ENCODE data around the gene CASTOR1. TPM values are rescaled to one million over a fixed set of nuclear protein-coding genes. Genes with fewer than 3 reads are reported as not detected.
A peak's percentile ranks its signal among the peaks of the same experiment; 100 is the strongest.

CASTOR1 gene
- total RNA-seq, 1 donor, result 5.8 TPM

DNA sequence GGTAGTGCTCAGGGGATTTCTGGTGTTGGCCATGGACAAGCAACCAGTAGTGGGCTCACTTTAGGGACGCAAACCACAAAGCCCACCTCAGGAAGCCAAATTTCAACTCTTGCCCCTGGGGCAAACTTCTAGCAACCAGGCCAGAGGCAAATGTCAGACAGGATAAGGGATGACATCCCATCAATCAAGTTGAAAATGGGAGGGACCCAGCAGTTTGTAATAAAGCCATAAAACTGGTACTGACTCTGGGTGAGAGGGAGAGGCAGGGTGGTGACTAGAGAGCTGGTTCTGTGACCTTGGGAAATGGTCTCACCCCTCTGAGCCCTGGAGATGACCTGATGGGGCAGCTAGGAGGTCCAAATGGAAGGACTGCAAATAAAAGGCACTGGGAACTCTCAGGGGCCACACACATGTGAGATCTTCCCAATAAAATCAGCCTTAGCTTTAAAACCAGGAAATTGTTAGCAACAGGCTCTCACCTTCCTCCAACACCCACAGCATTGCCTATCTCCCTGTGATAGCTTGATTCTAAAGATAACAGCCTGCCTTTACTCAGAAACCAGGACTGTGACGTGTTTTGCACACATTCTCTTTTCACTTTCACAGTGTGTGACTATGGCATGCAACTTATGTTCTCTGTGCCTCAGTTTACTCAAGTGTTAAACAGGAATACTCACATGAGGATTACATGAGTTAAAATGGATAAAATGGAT is 43.8 kb upstream of the CASTOR1 start:
- TF ChIP-seq, protein P1, sequence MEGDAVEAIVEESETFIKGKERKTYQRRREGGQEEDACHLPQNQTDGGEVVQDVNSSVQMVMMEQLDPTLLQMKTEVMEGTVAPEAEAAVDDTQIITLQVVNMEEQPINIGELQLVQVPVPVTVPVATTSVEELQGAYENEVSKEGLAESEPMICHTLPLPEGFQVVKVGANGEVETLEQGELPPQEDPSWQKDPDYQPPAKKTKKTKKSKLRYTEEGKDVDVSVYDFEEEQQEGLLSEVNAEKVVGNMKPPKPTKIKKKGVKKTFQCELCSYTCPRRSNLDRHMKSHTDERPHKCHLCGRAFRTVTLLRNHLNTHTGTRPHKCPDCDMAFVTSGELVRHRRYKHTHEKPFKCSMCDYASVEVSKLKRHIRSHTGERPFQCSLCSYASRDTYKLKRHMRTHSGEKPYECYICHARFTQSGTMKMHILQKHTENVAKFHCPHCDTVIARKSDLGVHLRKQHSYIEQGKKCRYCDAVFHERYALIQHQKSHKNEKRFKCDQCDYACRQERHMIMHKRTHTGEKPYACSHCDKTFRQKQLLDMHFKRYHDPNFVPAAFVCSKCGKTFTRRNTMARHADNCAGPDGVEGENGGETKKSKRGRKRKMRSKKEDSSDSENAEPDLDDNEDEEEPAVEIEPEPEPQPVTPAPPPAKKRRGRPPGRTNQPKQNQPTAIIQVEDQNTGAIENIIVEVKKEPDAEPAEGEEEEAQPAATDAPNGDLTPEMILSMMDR (IDR thresholded peaks at IDR 0.05; ENCODE audit: extremely low read depth, low read depth, low read length), result no peak
- no peak overlapping the region for H2AFZ ChIP-seq (ENCODE audit: low read length)
- H3K4me1 ChIP-seq (ENCODE audit: insufficient read depth, low read length), result no peaks in the 10 kb centered on the region
- H3K9me3 ChIP-seq (ENCODE audit: low read depth, low read length), result no peaks in the 10 kb centered on the region
- H3K4me3 ChIP-seq (ENCODE audit: insufficient read depth, low read length), result no peak overlapping the region
- H3K27me3 ChIP-seq (ENCODE audit: insufficient read depth, low read length), result no peaks in the 10 kb centered on the region
- H3K27ac ChIP-seq (ENCODE audit: low read depth, low read length), result no peak overlapping the region
- peaks cover 76% of the 10 kb centered on the region for H3K36me3 ChIP-seq (ENCODE audit: insufficient read depth, low read length)
- H3K4me2 ChIP-seq (ENCODE audit: insufficient read depth, low read length), result no peak overlapping the region
- peaks cover 8% of the 10 kb centered on the region for H4K20me1 ChIP-seq (ENCODE audit: insufficient read depth, low read length)
- no peak for DNase-seq (ENCODE audit: insufficient read length, low spot score, missing footprints)
- H3K79me2 ChIP-seq (ENCODE audit: insufficient read depth, low read length), result no peaks in the 10 kb centered on the region

DNA sequence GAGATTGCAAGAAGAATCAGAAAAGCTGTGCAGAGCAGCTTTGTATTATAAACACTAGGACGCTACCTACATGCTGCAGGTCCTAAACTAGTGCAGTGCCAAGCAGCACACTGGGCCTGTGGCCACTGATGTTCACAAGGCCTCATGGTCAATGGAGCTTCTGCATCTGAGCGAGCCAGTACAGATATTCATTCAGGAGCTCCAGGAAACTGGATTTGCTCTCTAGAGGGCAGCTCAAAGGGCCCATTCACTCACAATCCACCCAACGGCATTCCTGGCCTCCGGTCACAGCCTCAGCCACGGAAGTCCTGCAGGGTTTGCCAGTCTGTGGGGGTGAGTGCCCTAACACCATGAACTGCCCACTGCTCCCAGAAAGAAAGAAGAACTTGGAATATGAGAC is 43.2 kb upstream of the CASTOR1 start:
- Histone ChIP-seq H3K4me3 (ENCODE audit: insufficient read depth, low read length) (no peak overlapping the region), H3K27ac (ENCODE audit: low read depth, low read length) (no peak overlapping the region), H3K27me3 (ENCODE audit: insufficient read depth, low read length) (no peaks in the 10 kb centered on the region), H3K4me2 (ENCODE audit: insufficient read depth, low read length) (no peak overlapping the region), H3K79me2 (ENCODE audit: insufficient read depth, low read length) (no peaks in the 10 kb centered on the region), H3K9me3 (ENCODE audit: low read depth, low read length) (no peaks in the 10 kb centered on the region), H3K4me1 (ENCODE audit: insufficient read depth, low read length) (no peaks in the 10 kb centered on the region), H3K36me3 (ENCODE audit: insufficient read depth, low read length) (peaks cover 70% of the 10 kb centered on the region), H2AFZ (ENCODE audit: low read length) (no peak overlapping the region), H4K20me1 (ENCODE audit: insufficient read depth, low read length) (peaks cover 8% of the 10 kb centered on the region)
- no peak for DNase-seq (ENCODE audit: insufficient read length, low spot score, missing footprints)
- TF ChIP-seq, protein P1 (IDR thresholded peaks at IDR 0.05; ENCODE audit: extremely low read depth, low read depth, low read length), result no peak

DNA sequence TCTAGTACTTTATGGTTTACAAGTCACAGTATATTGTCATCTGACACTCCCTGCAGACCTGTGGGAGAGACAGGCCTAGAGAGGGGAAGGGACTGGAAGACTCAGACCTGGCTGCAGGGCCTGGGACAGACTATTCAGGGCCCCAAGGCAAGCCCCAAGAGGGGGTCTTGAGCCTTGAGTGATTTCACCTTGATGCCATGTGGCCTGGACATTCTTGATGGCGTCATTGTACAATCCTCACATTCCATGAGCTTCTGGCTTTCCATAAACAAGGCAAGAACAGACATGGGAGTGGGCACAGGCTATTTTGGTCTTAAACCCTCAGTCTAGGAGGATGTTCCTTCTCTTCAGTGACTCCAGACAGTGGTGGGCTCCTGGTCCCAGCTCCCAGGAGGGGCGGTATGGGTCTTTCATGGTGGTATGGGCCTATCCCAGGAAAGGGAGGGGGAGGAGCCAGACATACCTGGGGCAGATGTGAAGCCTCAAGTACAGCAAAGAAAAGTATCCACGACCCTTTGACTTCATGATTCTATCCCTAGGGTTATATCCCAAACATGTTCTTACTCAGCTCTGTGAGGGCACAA is 39.3 kb upstream of the CASTOR1 start:
- H3K4me2 ChIP-seq (ENCODE audit: insufficient read depth, low read length), result no peak overlapping the region
- no peaks in the 10 kb centered on the region for H3K9me3 ChIP-seq (ENCODE audit: low read depth, low read length)
- TF ChIP-seq, protein P1 (IDR thresholded peaks at IDR 0.05; ENCODE audit: extremely low read depth, low read depth, low read length), result no peak
- H3K36me3 ChIP-seq (ENCODE audit: insufficient read depth, low read length), result peaks cover 32% of the 10 kb centered on the region
- peak; percentile 27 for DNase-seq (ENCODE audit: insufficient read length, low spot score, missing footprints)
- no peak overlapping the region for H2AFZ ChIP-seq (ENCODE audit: low read length)
- H3K27ac ChIP-seq (ENCODE audit: low read depth, low read length), result no peak overlapping the region
- no peak overlapping the region for H3K4me3 ChIP-seq (ENCODE audit: insufficient read depth, low read length)
- H3K79me2 ChIP-seq (ENCODE audit: insufficient read depth, low read length), result peaks cover 26% of the 10 kb centered on the region
- no peaks in the 10 kb centered on the region for H3K27me3 ChIP-seq (ENCODE audit: insufficient read depth, low read length)
- peaks cover 12% of the 10 kb centered on the region for H4K20me1 ChIP-seq (ENCODE audit: insufficient read depth, low read length)
- H3K4me1 ChIP-seq (ENCODE audit: insufficient read depth, low read length), result peaks cover 28% of the 10 kb centered on the region

DNA sequence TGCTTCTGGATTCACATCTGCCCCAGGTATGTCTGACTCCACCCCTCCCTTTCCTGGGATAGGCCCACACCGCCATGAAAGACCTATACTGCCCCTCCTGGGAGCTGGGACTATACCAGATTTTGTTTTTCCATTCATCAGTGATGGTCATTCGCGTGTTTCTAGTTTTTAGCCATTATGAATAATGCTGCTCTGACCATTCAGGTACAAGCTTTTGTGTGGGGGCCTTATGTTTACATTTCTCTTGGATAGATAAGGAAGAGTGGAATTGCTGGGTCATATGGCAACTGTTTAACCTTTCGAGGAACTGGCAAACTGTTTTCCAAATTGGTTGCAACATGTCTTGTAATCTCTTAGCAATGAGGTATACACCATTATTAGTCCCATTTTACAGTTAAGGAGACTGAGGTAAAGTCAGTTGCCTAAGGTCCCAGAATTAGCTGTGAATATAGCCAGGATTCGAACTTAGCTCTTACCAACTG is 38.6 kb upstream of the CASTOR1 start:
- no peaks in the 10 kb centered on the region for H3K9me3 ChIP-seq (ENCODE audit: low read depth, low read length)
- no peaks in the 10 kb centered on the region for H3K27me3 ChIP-seq (ENCODE audit: insufficient read depth, low read length)
- TF ChIP-seq, protein P1 (IDR thresholded peaks at IDR 0.05; ENCODE audit: extremely low read depth, low read depth, low read length), result peak; percentile 12
- H3K27ac ChIP-seq (ENCODE audit: low read depth, low read length), result peak overlapping the region; percentile 12
- H3K36me3 ChIP-seq (ENCODE audit: insufficient read depth, low read length), result peaks cover 30% of the 10 kb centered on the region
- peaks cover 18% of the 10 kb centered on the region for H4K20me1 ChIP-seq (ENCODE audit: insufficient read depth, low read length)
- no peak overlapping the region for H3K4me2 ChIP-seq (ENCODE audit: insufficient read depth, low read length)
- no peak overlapping the region for H3K4me3 ChIP-seq (ENCODE audit: insufficient read depth, low read length)
- peaks cover 28% of the 10 kb centered on the region for H3K4me1 ChIP-seq (ENCODE audit: insufficient read depth, low read length)
- peaks cover 33% of the 10 kb centered on the region for H3K79me2 ChIP-seq (ENCODE audit: insufficient read depth, low read length)
- peak; percentile 32 for DNase-seq (ENCODE audit: insufficient read length, low spot score, missing footprints)
- no peak overlapping the region for H2AFZ ChIP-seq (ENCODE audit: low read length)
